ENCODE data around the gene FAM221B.

DNA sequence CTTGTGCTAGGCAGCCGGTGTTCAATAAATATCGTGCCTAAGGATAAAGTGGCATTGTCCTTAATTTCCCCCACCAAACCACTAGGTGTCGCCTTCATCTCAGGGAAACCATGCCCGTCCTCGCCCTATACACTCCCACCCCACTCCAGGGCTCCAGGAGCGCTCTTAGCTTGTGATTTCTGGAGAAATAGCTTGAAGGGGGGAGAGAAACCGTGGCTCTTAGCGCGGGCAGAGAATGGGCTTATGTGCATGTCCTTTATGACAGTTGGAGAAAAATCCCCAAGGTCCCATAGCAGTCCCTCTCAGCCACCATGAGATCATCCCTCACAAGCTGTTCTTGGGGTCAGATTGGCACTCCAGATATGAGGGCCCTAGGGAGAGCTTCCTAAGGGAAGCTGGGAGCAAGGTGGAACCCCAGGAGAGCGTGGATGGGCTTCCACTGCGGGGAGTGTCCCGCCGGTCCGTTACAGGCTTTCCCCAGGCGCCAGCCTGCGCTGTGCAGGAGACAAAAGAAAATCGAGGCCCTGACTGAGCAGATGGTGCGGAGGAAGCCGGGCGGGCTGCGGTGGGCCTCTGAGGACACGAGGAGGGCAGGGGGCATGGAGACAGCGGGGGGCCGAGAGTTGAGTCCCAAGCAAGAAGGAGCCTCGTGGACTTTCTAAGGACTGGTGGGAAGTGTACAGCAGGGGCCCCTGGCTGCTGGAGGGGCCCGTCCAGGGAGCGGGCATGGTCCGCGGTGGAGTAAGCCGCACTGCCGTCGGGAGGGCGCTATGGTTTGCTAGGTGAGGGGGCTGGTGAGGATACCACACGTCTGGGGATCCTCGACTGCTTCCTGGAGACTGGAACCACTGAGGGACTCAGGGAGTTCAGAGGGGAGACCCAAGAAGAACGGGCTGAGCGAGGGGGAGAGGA is 37.9 kb downstream of the FAM221B start:
- TF ChIP-seq POLR2A (IDR thresholded peaks at IDR 0.05) (no peak), EP300 (IDR thresholded peaks at IDR 0.05) (no peak), POLR2AphosphoS5 (IDR thresholded peaks at IDR 0.05) (no peak)
- TF ChIP-seq, protein P1, sequence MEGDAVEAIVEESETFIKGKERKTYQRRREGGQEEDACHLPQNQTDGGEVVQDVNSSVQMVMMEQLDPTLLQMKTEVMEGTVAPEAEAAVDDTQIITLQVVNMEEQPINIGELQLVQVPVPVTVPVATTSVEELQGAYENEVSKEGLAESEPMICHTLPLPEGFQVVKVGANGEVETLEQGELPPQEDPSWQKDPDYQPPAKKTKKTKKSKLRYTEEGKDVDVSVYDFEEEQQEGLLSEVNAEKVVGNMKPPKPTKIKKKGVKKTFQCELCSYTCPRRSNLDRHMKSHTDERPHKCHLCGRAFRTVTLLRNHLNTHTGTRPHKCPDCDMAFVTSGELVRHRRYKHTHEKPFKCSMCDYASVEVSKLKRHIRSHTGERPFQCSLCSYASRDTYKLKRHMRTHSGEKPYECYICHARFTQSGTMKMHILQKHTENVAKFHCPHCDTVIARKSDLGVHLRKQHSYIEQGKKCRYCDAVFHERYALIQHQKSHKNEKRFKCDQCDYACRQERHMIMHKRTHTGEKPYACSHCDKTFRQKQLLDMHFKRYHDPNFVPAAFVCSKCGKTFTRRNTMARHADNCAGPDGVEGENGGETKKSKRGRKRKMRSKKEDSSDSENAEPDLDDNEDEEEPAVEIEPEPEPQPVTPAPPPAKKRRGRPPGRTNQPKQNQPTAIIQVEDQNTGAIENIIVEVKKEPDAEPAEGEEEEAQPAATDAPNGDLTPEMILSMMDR (IDR thresholded peaks at IDR 0.05): peak; percentile 83 to 92 (median 86)

Data from sigmoid colon (tissue), 4 donors.